Fibroblast of lung (primary cell): Measurements from ENCODE around the gene UCN2.

Experiments used
- EZH2 ChIP-seq: IDR thresholded peaks from 2 replicates; pipeline ENCODE4 v1.5.1; 2012; ENCODE audit warnings: low read length, control low read depth, mild to moderate bottlenecking; ENCODE audit errors: missing control alignments
- TF ChIP-seq, protein P1 (sequence below), 2 donors: IDR thresholded peaks in 1 of 2; conservative IDR thresholded peaks in 1 of 2; 1 replicate in 1 of 2; 2 replicates in 1 of 2; pipeline ENCODE4 v1.5.1; 2011 to 2012; ENCODE audit warnings: low read length in 2 of 2, control low read depth in 1 of 2, inconsistent platforms in 1 of 2, low read depth in 1 of 2, mild to moderate bottlenecking in 1 of 2

DNA sequence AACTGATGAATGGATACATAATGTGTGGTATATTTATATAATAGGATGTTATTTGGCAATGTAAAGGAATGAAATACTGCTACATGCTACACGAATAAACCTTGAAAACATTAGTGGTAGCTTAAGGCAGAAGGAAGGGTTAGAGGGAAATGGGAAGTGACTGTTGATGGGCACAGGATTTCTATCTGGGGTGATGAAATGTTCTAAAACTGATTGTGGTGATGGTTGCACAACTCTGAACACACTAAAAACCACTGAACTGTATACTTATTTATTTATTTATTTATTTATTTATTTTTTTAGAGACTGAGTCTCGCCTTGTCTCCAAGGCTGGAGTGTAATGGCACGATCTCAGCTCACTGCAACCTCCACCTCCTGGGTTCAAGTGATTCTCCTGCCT is 34.8 kb downstream of the UCN2 start:
- TF ChIP-seq, protein P1, sequence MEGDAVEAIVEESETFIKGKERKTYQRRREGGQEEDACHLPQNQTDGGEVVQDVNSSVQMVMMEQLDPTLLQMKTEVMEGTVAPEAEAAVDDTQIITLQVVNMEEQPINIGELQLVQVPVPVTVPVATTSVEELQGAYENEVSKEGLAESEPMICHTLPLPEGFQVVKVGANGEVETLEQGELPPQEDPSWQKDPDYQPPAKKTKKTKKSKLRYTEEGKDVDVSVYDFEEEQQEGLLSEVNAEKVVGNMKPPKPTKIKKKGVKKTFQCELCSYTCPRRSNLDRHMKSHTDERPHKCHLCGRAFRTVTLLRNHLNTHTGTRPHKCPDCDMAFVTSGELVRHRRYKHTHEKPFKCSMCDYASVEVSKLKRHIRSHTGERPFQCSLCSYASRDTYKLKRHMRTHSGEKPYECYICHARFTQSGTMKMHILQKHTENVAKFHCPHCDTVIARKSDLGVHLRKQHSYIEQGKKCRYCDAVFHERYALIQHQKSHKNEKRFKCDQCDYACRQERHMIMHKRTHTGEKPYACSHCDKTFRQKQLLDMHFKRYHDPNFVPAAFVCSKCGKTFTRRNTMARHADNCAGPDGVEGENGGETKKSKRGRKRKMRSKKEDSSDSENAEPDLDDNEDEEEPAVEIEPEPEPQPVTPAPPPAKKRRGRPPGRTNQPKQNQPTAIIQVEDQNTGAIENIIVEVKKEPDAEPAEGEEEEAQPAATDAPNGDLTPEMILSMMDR (conservative IDR thresholded peaks at IDR 0.05 in 1 of 2, IDR thresholded peaks at IDR 0.05 in 1 of 2; ENCODE audit: low read depth in 1 of 2, low read length in 2 of 2): no peak
- TF ChIP-seq EZH2: no peak
